Fibroblast of pulmonary artery (primary cell): ENCODE data around the gene RDH12.
"Not testable (repeated sequence)": the region's sequence is repeated elsewhere in the genome, so short reads cannot be mapped to it uniquely, and the experiment has no call there.

Experiments used
- DNase-seq: peaks from one replicate; pipeline ENCODE4 v3.0.0-alpha.2; 2010; ENCODE audit warnings: low read depth
- H3K4me3 ChIP-seq: replicated peaks from 2 replicates; pipeline ENCODE4 v1.5.1; 2011; ENCODE audit warnings: low read depth, mild to moderate bottlenecking, control low read depth, low read length, moderate library complexity
- TF ChIP-seq, protein P1 (sequence below): IDR thresholded peaks from 2 replicates; pipeline ENCODE4 v1.5.1; 2011; ENCODE audit warnings: mild to moderate bottlenecking, control low read depth, low read length, inconsistent platforms; ENCODE audit errors: missing control alignments

The RDH12 gene

GRCh38 chr14:67704484-67705089 is 2.9 kb downstream of the RDH12 start:
- peak; percentile 77 for DNase-seq
- TF ChIP-seq, protein P1, sequence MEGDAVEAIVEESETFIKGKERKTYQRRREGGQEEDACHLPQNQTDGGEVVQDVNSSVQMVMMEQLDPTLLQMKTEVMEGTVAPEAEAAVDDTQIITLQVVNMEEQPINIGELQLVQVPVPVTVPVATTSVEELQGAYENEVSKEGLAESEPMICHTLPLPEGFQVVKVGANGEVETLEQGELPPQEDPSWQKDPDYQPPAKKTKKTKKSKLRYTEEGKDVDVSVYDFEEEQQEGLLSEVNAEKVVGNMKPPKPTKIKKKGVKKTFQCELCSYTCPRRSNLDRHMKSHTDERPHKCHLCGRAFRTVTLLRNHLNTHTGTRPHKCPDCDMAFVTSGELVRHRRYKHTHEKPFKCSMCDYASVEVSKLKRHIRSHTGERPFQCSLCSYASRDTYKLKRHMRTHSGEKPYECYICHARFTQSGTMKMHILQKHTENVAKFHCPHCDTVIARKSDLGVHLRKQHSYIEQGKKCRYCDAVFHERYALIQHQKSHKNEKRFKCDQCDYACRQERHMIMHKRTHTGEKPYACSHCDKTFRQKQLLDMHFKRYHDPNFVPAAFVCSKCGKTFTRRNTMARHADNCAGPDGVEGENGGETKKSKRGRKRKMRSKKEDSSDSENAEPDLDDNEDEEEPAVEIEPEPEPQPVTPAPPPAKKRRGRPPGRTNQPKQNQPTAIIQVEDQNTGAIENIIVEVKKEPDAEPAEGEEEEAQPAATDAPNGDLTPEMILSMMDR = peak; percentile 85

GRCh38 chr14:67705211-67705610 is 3.5 kb downstream of the RDH12 start:
- TF ChIP-seq, protein P1 = no peak
- no peak for DNase-seq
- H3K4me3 ChIP-seq = no peak overlapping the region

More at GRCh38 chr14:67704484-67705089, 2.9 kb downstream of the RDH12 start:
- no peak overlapping the region for H3K4me3 ChIP-seq

GRCh38 chr14:67709346-67709745 is 7.7 kb downstream of the RDH12 start:
- H3K4me3 ChIP-seq, DNase-seq: not testable (repeated sequence)

DNA sequence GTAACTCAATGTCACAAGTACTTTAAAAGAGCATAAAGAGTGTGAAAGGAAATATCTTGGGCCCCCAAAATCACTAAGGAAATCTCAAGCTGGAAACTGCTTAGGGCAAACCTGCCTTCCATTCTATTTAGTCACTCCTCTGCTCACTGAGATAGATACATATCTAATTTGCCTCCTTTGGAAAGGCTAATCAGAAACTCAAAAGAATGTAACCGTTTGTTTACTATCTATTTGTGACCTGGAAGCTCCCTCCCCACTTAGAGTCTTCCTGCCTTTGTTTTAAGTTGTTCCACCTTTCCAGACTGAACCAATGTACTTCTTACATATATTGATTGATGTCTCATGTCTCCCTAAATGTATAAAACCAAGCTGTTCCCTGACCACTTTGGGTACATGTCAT is 8.1 kb downstream of the RDH12 start:
- not testable (repeated sequence) for DNase-seq, H3K4me3 ChIP-seq

DNA sequence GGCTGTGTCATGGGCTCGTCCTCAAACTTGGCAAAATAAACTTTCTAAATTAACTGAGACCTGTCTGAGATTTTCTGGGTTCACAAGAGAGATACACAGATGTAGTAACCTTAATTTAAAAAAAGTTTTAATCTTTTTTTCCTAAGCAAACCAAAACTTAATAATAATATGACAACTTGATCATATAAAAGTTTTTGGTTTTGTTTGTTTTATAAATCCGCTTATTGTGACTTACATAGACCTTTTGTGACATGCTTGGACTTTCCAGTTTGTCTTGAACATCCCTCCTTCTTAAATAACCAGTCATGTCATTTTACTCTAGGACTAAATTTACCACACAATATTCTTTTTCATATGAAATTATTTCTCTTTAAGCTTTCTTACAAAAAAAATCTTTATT is 8.5 kb downstream of the RDH12 start:
- no peak for DNase-seq
- H3K4me3 ChIP-seq = no peak overlapping the region
- TF ChIP-seq, protein P1 = no peak

GRCh38 chr14:67717048-67717447 is 15.4 kb downstream of the RDH12 start:
- H3K4me3 ChIP-seq = no peak overlapping the region
- no peak for DNase-seq
- TF ChIP-seq, protein P1 = no peak

- no peak for DNase-seq
- TF ChIP-seq, protein P1 = no peak
- H3K4me3 ChIP-seq = no peak overlapping the region
These were observed 16.6 kb downstream of the RDH12 start for GRCh38 chr14:67718265-67718664.

DNA sequence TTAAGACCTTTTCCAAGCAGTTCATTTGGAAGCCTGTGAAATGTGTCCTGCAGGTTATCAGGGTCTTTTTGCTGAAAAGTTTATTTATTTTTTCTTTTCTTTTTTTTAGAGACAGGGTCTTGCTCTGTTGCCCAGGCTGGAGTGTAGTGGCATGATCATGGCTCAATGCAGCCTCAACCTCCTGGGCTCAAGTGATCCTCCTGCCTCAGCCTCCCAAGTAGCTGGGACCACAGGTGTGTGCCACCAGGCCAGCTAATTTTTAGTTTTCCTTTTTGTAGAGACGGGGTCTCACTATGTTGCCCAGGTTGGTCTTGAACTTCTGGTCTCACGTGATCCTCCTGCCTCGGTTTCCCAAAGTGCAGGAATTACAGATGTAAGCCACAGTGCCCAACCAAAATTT is 17.7 kb downstream of the RDH12 start:
- H3K4me3 ChIP-seq, DNase-seq: not testable (repeated sequence)
